Spleen (tissue), 7 donors: ENCODE data around the gene ZNF574.

Source experiments
- CTCF ChIP-seq, 11 experiments: fragments of 200-600 bp in 7 of 11; fragments of 450-650 bp in 4 of 11; sonication (generic) in 4 of 11; IDR thresholded peaks in 8 of 11; conservative IDR thresholded peaks in 3 of 11; 1 replicate in 7 of 11; 2 replicates in 4 of 11; pipeline versions ENCODE4 v1.4.0 to v1.8.0; 2016 to 2021; ENCODE audit warnings: antibody characterized with exemption in 11 of 11, inconsistent platforms in 4 of 11, mild to moderate bottlenecking in 1 of 11
- POLR2A ChIP-seq, 3 donors: fragments of 450-650 bp; IDR thresholded peaks; one replicate each; pipeline ENCODE4 v1.5.1; 2017; ENCODE audit warnings: antibody characterized with exemption in 3 of 3, mild to moderate bottlenecking in 1 of 3
- POLR2AphosphoS5 ChIP-seq, 3 donors: sonication (generic); formaldehyde crosslinking; IDR thresholded peaks; one replicate each; pipeline ENCODE4 v1.5.1; 2017; ENCODE audit warnings: antibody characterized with exemption in 3 of 3
- donor health status: DM: no; HTN: no; CAD: no; lungs with moderate emphysema.
- donor health status: DM: no; HTN: no; CAD: no.
- donor health status: DM: no; HTN: no; CAD: no.

DNA sequence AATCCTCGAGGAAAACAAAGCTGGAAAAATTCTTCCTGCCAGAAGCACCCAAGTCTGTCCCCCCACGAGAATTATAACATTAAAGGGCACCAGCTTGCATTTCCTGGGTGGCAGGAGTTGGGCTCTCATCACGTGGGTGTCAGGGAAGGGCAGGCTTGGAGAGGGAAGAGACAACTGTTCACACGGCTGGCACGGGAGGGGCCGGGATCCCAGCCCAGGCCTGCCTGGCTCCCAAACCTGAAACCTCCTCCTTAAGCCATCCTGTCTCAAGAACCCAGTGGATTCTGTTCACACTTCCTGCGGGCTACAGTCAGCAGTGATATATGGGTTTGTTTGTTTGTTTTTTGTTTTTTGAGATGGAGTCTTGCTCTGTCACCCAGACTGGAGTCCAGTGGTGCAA, 18.1 kb upstream of the ZNF574 start:
- TF ChIP-seq CTCF (IDR thresholded peaks at IDR 0.05 in 8 of 11, conservative IDR thresholded peaks at IDR 0.05 in 3 of 11) (no peak), POLR2AphosphoS5 (IDR thresholded peaks at IDR 0.05) (no peak), POLR2A (IDR thresholded peaks at IDR 0.05) (no peak)
